NK-92 (cell line): ENCODE measurements around the gene ADCY2.
A peak's percentile ranks its signal among the peaks of the same experiment; 100 is the strongest.

Source experiments
- DNase-seq: peaks from one replicate; lab custom pipeline; 2025; ENCODE audit not compliant: unreplicated experiment; lab: John Stamatoyannopoulos, UW

The ADCY2 gene

GRCh38 chr5:7857926-7858632 is 462.1 kb downstream of the ADCY2 start:
- no peak for DNase-seq

DNA sequence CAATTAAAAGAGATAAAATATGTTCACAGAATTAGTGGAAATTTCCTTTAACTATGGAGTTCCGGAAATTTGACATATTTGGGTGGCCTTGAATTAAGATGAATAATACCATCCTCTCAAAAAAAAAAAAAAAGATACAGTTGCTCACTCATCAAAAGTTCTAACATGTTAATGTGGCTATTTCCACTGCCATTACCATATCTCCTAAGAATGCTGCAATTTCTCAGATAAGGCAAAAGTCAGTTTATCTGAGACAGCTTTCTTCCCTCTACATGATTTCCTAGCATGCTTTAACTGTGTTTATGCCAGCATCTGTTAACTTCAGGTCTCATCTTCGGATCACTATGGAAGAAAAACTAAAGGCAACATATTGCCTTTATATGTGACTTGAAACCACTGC is 470.3 kb downstream of the ADCY2 start:
- no peak for DNase-seq

GRCh38 chr5:7867260-7867659 is 471.3 kb downstream of the ADCY2 start:
- no peak for DNase-seq

GRCh38 chr5:7868427-7868772 is 472.5 kb downstream of the ADCY2 start:
- DNase-seq, result no peak

GRCh38 chr5:7868773-7869473 is 473.0 kb downstream of the ADCY2 start, which contains the start of the genes FASTKD3 and MTRR:
Gene FASTKD3 (minus strand): TSS chr5:7869031. CDS start chr5:7868083, 948 bp downstream.
Gene MTRR (plus strand): TSS chr5:7869148. CDS start chr5:7870795, 1,647 bp downstream.
- peak; percentile 36 for DNase-seq

GRCh38 chr5:7869474-7870136 is 473.7 kb downstream of the ADCY2 start:
- no peak for DNase-seq

DNA sequence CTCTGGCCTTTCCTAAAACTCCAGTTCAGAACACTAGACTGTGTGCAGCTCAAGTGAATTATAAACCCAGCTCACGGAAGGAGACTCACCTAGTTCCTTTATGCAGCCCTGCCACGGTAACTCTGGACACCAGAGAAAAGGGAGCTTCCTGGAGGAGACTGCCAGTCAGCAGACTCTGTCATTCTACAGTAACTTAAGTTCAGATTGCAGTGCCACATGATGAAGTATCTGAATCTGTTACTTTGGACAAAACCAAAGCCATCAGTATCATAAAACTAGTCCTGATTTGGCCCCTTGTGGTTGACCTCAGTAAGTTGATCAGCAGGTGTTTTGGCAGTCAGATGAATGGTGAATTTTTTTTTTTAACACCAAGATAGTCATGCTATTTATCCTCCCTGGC is 475.7 kb downstream of the ADCY2 start:
- DNase-seq, result no peak

DNA sequence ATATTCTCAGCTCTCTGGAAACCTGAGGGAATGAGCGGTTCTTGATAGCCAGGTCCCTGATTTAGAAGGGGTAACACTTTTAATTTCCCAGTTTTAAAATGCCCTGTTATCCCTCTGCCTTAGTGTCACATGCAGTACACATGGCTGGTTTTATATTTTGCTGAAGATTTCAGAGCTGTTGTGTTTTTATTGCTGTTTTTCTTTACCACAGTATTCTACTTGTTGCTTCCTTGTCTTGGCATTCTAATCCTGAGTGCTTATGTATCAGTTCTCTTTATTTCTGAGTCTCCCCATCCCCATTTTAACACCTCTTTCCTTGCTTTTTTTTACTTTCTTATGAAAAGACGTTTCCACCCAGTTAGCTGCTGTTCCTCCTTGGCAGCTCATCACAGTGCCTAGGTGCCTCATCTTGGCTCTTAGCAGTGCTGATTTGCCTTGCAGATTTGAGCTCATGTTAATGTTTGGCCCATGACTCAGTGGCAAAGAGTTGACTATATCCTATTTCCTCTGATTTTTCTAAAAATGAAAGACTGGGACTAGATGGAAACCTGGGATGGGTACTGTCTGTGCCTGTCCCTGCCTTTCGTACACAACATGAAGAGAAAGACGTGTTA is 476.7 kb downstream of the ADCY2 start:
- no peak for DNase-seq

DNA sequence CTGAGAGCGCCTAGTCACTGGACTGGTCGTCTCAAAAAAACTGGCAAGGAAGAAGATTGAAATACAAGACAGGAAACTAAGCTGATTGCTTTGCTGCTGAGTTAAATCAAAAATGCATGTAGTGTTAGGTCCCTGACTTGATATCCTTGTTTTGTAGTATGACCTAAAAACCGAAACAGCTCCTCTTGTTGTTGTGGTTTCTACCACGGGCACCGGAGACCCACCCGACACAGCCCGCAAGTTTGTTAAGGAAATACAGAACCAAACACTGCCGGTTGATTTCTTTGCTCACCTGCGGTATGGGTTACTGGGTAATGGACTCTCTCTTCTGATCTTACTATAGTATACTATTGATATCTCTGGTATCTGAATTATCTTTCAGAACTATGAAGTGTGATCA is 477.3 kb downstream of the ADCY2 start:
- DNase-seq, result no peak

- no peak for DNase-seq
Observed at GRCh38 chr5:7874639-7875038, 478.7 kb downstream of the ADCY2 start.

DNA sequence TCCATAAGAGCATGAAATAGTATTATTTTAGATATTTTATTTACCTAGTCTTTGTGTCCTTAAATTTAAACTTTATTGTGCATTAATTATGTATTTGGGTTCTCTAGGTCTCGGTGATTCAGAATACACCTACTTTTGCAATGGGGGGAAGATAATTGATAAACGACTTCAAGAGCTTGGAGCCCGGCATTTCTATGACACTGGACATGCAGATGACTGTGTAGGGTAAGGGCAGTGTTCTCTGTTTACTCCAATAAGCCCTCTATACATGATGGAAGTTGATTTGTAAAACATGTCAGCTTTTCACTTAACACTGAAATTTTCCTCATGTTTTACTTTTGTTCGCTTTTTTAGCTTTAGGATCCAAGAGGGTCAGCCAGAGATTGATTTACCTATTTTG is 479.2 kb downstream of the ADCY2 start:
- DNase-seq, result no peak

DNA sequence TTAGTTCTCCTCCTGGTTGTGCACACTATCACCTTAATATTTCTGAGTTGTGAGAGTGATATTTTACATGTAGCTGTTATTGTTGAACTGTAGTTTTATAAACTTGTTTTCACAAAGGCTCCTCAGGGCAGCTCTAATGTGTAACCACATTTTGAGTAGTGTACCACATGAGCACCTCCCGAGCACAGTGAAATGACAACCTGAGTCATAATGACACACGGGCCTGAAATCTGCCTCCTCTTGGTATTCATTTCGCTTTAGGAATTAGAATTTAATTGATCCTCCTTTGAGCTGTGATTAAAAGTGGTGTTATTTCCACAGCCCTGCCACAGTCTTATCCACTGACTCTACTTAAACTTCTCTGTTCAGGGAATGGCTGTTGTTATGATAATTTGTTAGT is 480.9 kb downstream of the ADCY2 start:
- DNase-seq, result no peak

GRCh38 chr5:7877851-7878250 is 481.9 kb downstream of the ADCY2 start:
- DNase-seq, result no peak

DNA sequence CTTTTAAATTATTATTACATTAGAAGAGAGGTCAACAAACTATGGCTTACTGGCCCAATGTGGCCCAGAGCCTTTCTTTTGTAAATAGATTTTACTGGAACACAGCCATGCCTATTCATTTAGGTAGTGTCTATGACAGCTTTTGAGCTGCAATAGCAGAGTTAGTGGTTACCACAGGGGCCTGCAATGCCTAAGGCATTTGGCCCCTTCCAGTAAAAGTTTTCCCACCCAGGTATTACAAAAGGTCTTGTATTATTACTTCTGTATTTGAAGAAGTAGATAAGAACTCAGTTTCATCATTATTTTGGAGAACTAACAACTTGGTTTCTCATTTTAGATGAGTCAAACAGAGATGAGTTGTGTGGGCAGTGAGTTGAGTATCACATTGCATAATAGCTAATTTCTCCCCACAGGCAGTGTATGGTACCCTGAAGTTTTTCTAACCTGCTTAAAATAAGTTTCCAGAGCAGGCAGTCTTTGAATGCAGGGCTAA is 482.5 kb downstream of the ADCY2 start:
- no peak for DNase-seq
